HG03039 (cell line): ENCODE measurements around the gene AK5.

ENCODE experiments used
- ATAC-seq: cut with Tn5 transposase; IDR thresholded peaks from one replicate; pipeline ENCODE4 v1.9.1; 2021; ENCODE audit warnings: mild to moderate bottlenecking, moderate library complexity; ENCODE audit not compliant: unreplicated experiment

The AK5 gene

GRCh38 chr1:77348549-77348948, 66.7 kb downstream of the AK5 start:
- no peak for ATAC-seq

GRCh38 chr1:77349275-77349674, 67.5 kb downstream of the AK5 start:
- ATAC-seq = no peak

- no peak for ATAC-seq
Observed at GRCh38 chr1:77350012-77350770, 68.4 kb downstream of the AK5 start.

GRCh38 chr1:77354536-77354935, 72.7 kb downstream of the AK5 start:
- no peak for ATAC-seq

GRCh38 chr1:77355010-77355409, 73.2 kb downstream of the AK5 start:
- ATAC-seq = no peak

GRCh38 chr1:77356136-77356535, 74.3 kb downstream of the AK5 start:
- ATAC-seq = no peak

- ATAC-seq = no peak
Observed at GRCh38 chr1:77360256-77360655, 78.4 kb downstream of the AK5 start.

GRCh38 chr1:77361621-77362020, 79.8 kb downstream of the AK5 start:
- no peak for ATAC-seq

GRCh38 chr1:77370161-77370560, 88.3 kb downstream of the AK5 start:
- no peak for ATAC-seq

GRCh38 chr1:77370583-77371306, 88.9 kb downstream of the AK5 start:
- ATAC-seq = no peak

GRCh38 chr1:77371396-77371795, 89.6 kb downstream of the AK5 start:
- ATAC-seq = no peak

GRCh38 chr1:77373702-77374101, 91.9 kb downstream of the AK5 start:
- no peak for ATAC-seq

- no peak for ATAC-seq
Observed at GRCh38 chr1:77375541-77375940, 93.7 kb downstream of the AK5 start.

- no peak for ATAC-seq
Observed at GRCh38 chr1:77375990-77376389, 94.2 kb downstream of the AK5 start.

- no peak for ATAC-seq
Observed at GRCh38 chr1:77378723-77379535, 97.1 kb downstream of the AK5 start.

- ATAC-seq = no peak
Observed at GRCh38 chr1:77382366-77382765, 100.5 kb downstream of the AK5 start.

- ATAC-seq = no peak
Observed at GRCh38 chr1:77383236-77383635, 101.4 kb downstream of the AK5 start.

GRCh38 chr1:77385551-77385950, 103.7 kb downstream of the AK5 start:
- ATAC-seq = no peak

- ATAC-seq = no peak
Observed at GRCh38 chr1:77386276-77386675, 104.5 kb downstream of the AK5 start.

GRCh38 chr1:77387553-77387952, 105.7 kb downstream of the AK5 start:
- no peak for ATAC-seq

GRCh38 chr1:77388661-77389060, 106.8 kb downstream of the AK5 start:
- ATAC-seq = no peak

- ATAC-seq = no peak
Observed at GRCh38 chr1:77392486-77392885, 110.7 kb downstream of the AK5 start.
